SHP77 (cell line): ENCODE measurements around the gene TRAT1.
A peak's percentile ranks its signal among the peaks of the same experiment; 100 is the strongest.

Experiments used
- DNase-seq, 2 experiments: peaks; one replicate each; lab custom pipeline; 2025; lab: John Stamatoyannopoulos, UW

Gene TRAT1

DNA sequence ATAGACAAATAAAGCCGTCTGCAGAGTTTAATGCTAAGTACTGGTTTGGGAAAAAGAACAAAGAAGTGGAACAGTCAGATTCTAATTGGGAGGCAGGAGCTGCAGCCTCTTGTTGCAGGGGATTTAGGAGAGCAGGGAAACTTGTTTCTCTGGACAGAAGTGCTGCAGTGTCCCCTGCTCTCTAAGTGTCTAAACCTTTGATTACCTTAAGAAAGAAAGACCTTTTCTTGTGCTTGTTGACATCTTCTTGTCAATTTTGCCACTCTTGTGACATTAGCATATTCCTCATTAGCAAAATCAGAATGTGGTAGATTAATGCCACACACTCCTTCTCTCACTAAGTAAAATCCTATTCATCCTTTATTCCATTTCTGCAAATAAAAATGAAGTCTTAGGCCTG, 38.8 kb downstream of the TRAT1 start:
- no peak for DNase-seq

GRCh38 chr3:108862865-108863798, 40.5 kb downstream of the TRAT1 start:
- DNase-seq, result no peak

DNA sequence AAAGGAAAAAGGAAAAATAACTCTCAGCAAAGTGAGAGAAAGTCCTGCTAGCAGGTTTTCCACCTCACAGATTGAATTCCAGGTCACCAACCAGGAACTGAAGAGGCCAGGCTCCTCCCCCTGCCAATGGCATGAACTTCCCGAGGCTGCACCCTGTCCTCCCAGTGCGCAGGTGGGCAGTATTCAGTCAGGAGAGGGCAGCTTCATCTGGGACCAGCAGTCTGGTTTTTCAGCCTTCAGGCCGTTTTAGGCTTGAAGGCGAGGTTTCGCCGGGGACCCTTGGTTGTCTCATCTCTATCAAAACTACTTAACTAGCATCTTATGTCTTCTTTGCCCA, 41.2 kb downstream of the TRAT1 start:
- peak in 1 of 2 experiments; percentile 0 for DNase-seq

DNA sequence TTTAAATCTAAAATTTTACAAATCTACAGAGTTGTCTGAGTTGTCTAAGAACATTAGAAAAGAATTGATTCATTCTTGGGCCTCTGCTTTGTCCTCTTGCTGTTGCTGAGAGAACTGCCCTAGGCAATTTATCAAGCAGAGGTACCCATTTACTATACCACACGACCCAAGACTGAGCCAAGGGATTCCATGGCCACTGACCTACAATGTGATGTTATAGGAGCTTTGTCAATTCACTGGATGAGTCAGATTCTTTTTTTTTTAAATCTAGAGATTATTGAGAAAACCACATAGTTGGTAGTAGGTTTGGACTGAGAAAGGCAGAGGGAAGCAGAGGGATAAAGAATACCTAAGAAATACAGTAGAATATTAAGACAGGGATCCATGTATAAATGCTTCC, 55.3 kb downstream of the TRAT1 start:
- DNase-seq, result no peak

- DNase-seq, result no peak
Observed at GRCh38 chr3:108879915-108880314, 57.3 kb downstream of the TRAT1 start.

- DNase-seq, result no peak
Observed at GRCh38 chr3:108882762-108883161, 60.2 kb downstream of the TRAT1 start.

DNA sequence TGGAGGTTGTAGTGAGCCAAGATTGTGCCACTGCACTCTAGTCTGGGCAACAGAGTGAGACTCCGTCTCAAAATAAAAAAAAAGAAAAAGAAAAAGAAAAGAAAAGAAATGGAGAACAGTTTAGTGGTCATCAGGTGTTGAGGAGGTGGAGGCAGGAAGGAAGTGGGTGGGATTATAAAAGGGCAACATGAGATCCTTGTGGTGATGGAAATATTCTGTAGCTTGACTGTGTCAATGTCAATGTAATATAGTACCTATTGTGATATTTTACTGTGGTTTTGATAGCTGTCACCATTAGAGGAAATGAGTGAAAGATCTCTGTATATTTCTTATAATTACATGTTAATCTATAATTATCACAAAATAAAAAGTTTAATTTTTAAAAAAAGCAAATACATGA, 60.8 kb downstream of the TRAT1 start:
- no peak for DNase-seq

DNA sequence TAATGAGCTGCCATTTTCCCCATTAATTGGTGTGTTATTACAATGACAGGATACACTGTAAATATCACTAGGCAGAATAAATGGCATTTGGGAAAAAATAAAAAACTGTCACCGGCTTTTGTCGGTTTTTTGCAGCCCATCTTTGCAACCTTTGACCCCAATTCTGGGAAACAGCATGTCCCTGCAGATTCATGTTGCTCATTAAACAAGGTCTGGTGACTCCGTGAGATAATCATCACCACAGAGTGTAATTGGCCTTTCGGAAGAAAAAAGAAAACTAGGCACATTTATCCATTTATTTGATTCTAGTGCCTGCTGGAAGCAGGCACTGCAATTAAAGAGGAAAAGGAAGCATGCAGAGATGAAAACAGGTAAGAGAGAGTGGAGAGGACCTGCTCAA, 64.5 kb downstream of the TRAT1 start:
- no peak for DNase-seq

- no peak for DNase-seq
Observed at GRCh38 chr3:108887777-108888176, 65.2 kb downstream of the TRAT1 start.

GRCh38 chr3:108891833-108892232, 69.2 kb downstream of the TRAT1 start:
- DNase-seq, result no peak

DNA sequence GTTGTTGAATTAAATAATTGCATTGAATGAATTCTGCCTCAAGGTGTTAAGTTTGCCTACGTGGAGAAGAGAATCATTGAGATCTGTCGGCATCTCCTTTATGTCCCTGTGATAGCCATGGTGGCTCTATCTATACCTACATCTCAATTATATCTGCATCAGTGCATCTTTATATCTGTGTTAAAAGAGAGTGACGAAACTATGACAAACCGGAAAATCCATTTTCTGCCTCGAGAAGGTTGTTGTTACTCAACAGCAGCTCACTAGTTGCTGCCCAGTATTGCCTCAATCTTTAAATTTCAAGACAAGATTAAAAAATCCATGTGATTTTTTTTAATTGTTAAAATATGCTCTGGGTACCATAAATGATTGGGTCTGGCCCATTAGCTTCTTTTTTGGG, 72.4 kb downstream of the TRAT1 start:
- DNase-seq, result no peak

- no peak for DNase-seq
Observed at GRCh38 chr3:108897883-108898282, 75.3 kb downstream of the TRAT1 start.

GRCh38 chr3:108899530-108899929, 76.9 kb downstream of the TRAT1 start:
- DNase-seq, result no peak
